ENCODE measurements around the gene ADAM33.

- TF ChIP-seq CTCF (conservative IDR thresholded peaks at IDR 0.05) (no peak), EZH2 (IDR thresholded peaks at IDR 0.05; ENCODE audit: low read depth) (no peak)
Observed at GRCh38 chr20:3630429-3630828, 51.4 kb downstream of the ADAM33 start.
